HG03378 (cell line): ENCODE data around the gene THSD8.
"Not testable (repeated sequence)": the region's sequence is repeated elsewhere in the genome, so short reads cannot be mapped to it uniquely, and the experiment has no call there.

Experiments used
- ATAC-seq: cut with Tn5 transposase; IDR thresholded peaks from one replicate; pipeline ENCODE4 v1.9.1; 2021; ENCODE audit warnings: mild to moderate bottlenecking, moderate library complexity; ENCODE audit not compliant: unreplicated experiment

Gene THSD8

GRCh38 chr19:12821761-12822160 lies 19.9 kb downstream of the THSD8 start:
- no peak for ATAC-seq

GRCh38 chr19:12825254-12826131 lies 23.6 kb downstream of the THSD8 start:
- no peak for ATAC-seq

GRCh38 chr19:12828494-12828893 lies 26.6 kb downstream of the THSD8 start:
- ATAC-seq: no peak

- ATAC-seq: no peak
Measured at GRCh38 chr19:12833418-12833737, 31.5 kb downstream of the THSD8 start.

- no peak for ATAC-seq
Measured at GRCh38 chr19:12833738-12834565, 32.1 kb downstream of the THSD8 start.

- no peak for ATAC-seq
Measured at GRCh38 chr19:12834566-12834943, 32.7 kb downstream of the THSD8 start, which contains the start of gene RTBDN. Gene RTBDN (minus strand): TSS chr19:12834579. CDS start chr19:12829979, 4,600 bp downstream.

- no peak for ATAC-seq
Measured at GRCh38 chr19:12834976-12835757, 33.3 kb downstream of the THSD8 start.

GRCh38 chr19:12836529-12836863 lies 34.6 kb downstream of the THSD8 start:
- ATAC-seq: no peak

- no peak for ATAC-seq
Measured at GRCh38 chr19:12837225-12837624, 35.4 kb downstream of the THSD8 start.

GRCh38 chr19:12838182-12838885 lies 36.5 kb downstream of the THSD8 start, which contains the start of gene MAST1:
Gene MAST1 (plus strand): TSS chr19:12838515. CDS start chr19:12838573, 58 bp downstream.
- no peak for ATAC-seq

GRCh38 chr19:12838886-12839756 lies 37.3 kb downstream of the THSD8 start:
- ATAC-seq: no peak

GRCh38 chr19:12840091-12841079 lies 38.5 kb downstream of the THSD8 start:
- ATAC-seq: no peak

GRCh38 chr19:12841094-12841493 lies 39.2 kb downstream of the THSD8 start:
- no peak for ATAC-seq

GRCh38 chr19:12842511-12842910 lies 40.6 kb downstream of the THSD8 start:
- ATAC-seq: no peak

GRCh38 chr19:12843328-12843727 lies 41.5 kb downstream of the THSD8 start:
- ATAC-seq: no peak

- no peak for ATAC-seq
Measured at GRCh38 chr19:12843999-12844732, 42.3 kb downstream of the THSD8 start.

GRCh38 chr19:12846613-12847012 lies 44.7 kb downstream of the THSD8 start:
- ATAC-seq: not testable (repeated sequence)
